Measurements from ENCODE around the gene PDE9A. TPM values are rescaled to one million over a fixed set of nuclear protein-coding genes. Genes with fewer than 3 reads are reported as not detected.

Gene PDE9A
- total RNA-seq, 1 donor from 2014 or later = 3.9 TPM

DNA sequence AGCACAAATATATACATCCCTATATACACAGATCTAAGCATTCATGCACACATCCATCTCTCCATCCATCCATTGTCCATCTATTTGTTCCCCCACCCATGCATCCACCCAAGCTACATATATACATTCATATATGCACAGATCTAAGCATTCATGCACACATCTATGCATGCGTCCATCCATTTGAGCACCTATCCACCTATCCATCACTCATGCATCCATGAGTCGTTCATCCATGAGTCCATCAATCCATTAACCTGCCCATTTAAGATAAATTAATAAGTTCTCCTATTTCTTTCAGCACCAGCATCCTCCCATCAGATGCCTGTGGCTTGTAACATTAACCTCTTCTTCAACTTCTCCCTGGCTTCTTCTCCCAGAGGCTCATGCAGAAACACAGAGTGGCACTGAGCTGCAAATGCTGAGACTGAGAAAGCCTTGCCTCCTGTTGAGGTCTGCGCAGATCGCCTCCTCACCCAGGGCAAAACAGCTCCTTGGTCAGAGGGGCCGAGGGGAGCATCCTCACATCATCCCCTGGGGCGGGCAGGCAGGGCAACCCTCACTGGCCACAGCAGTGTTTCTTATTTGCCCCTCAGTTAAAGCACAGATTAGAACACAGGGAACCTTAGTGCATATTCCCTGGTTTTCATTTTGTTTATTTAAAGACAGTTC, 17.4 kb upstream of the PDE9A start:
- DNase-seq (ENCODE audit: low read depth) = no peak
- TF ChIP-seq, protein P1, sequence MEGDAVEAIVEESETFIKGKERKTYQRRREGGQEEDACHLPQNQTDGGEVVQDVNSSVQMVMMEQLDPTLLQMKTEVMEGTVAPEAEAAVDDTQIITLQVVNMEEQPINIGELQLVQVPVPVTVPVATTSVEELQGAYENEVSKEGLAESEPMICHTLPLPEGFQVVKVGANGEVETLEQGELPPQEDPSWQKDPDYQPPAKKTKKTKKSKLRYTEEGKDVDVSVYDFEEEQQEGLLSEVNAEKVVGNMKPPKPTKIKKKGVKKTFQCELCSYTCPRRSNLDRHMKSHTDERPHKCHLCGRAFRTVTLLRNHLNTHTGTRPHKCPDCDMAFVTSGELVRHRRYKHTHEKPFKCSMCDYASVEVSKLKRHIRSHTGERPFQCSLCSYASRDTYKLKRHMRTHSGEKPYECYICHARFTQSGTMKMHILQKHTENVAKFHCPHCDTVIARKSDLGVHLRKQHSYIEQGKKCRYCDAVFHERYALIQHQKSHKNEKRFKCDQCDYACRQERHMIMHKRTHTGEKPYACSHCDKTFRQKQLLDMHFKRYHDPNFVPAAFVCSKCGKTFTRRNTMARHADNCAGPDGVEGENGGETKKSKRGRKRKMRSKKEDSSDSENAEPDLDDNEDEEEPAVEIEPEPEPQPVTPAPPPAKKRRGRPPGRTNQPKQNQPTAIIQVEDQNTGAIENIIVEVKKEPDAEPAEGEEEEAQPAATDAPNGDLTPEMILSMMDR (IDR thresholded peaks at IDR 0.05; ENCODE audit: insufficient read depth, low read length, poor library complexity, severe bottlenecking) = no peak
- Histone ChIP-seq H3K27me3 (ENCODE audit: control insufficient read depth, insufficient read depth, low read length) (peaks cover 21% of the 10 kb centered on the region), H3K36me3 (ENCODE audit: control insufficient read depth, insufficient read depth, low read length) (no peaks in the 10 kb centered on the region), H3K4me3 (ENCODE audit: low read depth, low read length) (no peak overlapping the region)

DNA sequence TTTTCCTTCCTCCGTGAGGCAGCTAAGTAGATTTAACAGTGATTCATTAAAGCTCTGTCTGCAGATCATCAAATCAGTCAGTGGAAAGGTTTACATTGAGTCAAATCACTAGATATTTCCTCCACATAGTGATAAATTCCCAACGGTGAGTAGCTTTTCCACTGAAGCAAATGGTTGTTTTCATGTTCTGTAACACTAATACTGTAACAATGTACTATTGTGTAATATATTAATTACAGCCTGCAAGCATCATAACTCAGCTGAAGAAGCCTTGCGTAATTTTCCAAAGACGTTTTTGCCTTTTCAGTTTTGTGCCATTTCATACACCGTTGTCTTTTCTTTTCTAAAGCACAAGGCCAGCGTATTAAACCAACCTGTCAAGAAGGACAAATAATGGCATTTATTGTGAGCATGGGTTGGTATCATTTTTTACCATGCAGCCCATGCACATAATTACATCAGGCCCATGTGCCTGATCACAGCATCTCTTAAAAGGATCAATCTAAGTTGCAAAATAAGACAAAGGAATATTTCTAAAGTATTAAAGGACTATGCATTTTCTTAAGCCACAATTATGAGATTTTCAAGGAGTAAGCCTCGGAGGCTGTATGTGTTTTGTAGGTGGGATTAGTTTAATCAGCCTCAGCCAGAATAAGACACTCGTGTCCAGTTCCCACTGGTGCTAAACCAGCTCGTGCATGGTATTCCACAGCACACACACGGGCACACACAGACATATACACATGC, 16.7 kb upstream of the PDE9A start:
- Histone ChIP-seq H3K36me3 (ENCODE audit: control insufficient read depth, insufficient read depth, low read length) (no peaks in the 10 kb centered on the region), H3K4me3 (ENCODE audit: low read depth, low read length) (no peak overlapping the region), H3K27me3 (ENCODE audit: control insufficient read depth, insufficient read depth, low read length) (peaks cover 27% of the 10 kb centered on the region)
- TF ChIP-seq, protein P1 (IDR thresholded peaks at IDR 0.05; ENCODE audit: insufficient read depth, low read length, poor library complexity, severe bottlenecking) = no peak
- no peak for DNase-seq (ENCODE audit: low read depth)

GRCh38 chr21:42637267-42638041, 16.0 kb upstream of the PDE9A start:
- DNase-seq (ENCODE audit: low read depth) = no peak
- Histone ChIP-seq H3K4me3 (ENCODE audit: low read depth, low read length) (no peak overlapping the region), H3K27me3 (ENCODE audit: control insufficient read depth, insufficient read depth, low read length) (peaks cover 33% of the 10 kb centered on the region), H3K36me3 (ENCODE audit: control insufficient read depth, insufficient read depth, low read length) (no peaks in the 10 kb centered on the region)
- TF ChIP-seq, protein P1 (IDR thresholded peaks at IDR 0.05; ENCODE audit: insufficient read depth, low read length, poor library complexity, severe bottlenecking) = no peak

DNA sequence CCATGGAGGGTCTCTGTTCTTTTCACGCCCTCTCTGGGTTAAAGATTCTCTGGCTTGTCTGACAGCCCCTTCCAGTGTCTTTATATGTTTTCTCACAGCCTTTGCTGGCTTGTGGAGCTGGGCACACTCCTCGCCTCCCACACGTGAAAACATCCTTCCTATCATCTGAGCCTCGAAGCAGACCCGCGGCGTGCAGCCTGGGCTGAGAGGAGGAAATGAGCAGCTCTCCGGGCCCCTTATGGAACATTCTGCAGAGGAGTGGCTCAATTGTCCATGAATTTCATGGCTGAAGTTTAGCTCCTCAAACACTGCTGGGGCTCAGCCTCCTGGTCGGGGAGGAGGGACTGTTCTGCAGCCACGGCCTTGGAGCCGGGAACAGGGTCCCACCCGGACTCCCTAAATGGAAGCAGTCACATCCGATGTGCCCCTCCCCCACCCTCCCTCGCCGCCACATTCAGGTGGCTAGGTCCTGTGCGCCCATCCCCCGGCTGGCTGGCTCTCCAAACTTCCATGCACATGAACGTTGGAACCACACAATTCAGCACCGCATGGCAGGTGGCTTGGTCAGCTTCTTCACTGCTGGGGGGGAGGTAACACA, 15.1 kb upstream of the PDE9A start:
- Histone ChIP-seq H3K27me3 (ENCODE audit: control insufficient read depth, insufficient read depth, low read length) (peaks cover 38% of the 10 kb centered on the region), H3K36me3 (ENCODE audit: control insufficient read depth, insufficient read depth, low read length) (no peaks in the 10 kb centered on the region), H3K4me3 (ENCODE audit: low read depth, low read length) (no peak overlapping the region)
- TF ChIP-seq, protein P1 (IDR thresholded peaks at IDR 0.05; ENCODE audit: insufficient read depth, low read length, poor library complexity, severe bottlenecking) = no peak
- no peak for DNase-seq (ENCODE audit: low read depth)

DNA sequence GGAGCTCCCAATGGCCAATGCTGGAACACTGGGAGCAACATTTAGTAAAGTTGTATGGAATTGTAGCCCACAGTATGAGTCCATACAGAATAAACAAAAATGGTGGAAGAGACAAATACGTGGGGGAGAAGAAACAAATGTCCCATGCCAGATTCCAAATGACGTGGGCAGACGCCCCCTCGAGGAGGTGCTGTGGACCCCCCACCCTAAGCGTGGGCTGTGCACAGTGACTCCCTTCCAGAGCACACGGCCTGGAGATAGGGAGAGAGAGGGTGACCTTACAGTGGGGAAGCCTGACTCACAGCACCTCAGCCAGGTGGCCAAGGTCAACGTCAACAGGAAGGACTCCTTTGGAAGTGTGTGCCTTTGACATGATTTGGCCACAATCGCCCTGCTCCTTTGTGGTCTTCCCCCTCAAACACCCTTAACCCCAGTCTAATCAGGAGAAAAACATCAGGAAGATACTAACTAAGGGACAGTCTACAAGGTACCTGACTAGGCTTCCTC, 13.7 kb upstream of the PDE9A start:
- Histone ChIP-seq H3K4me3 (ENCODE audit: low read depth, low read length) (no peak overlapping the region), H3K36me3 (ENCODE audit: control insufficient read depth, insufficient read depth, low read length) (no peaks in the 10 kb centered on the region), H3K27me3 (ENCODE audit: control insufficient read depth, insufficient read depth, low read length) (peaks cover 35% of the 10 kb centered on the region)
- TF ChIP-seq, protein P1 (IDR thresholded peaks at IDR 0.05; ENCODE audit: insufficient read depth, low read length, poor library complexity, severe bottlenecking) = no peak
- no peak for DNase-seq (ENCODE audit: low read depth)

All from kidney epithelial cell (primary cell).